HG03039 (cell line): ENCODE measurements around the gene KIF5C.

Experiments
- ATAC-seq: cut with Tn5 transposase; IDR thresholded peaks from one replicate; pipeline ENCODE4 v1.9.1; 2021; ENCODE audit warnings: mild to moderate bottlenecking, moderate library complexity; ENCODE audit not compliant: unreplicated experiment

The KIF5C gene

GRCh38 chr2:148922776-148923475 is 47.9 kb downstream of the KIF5C start:
- ATAC-seq: no peak

DNA sequence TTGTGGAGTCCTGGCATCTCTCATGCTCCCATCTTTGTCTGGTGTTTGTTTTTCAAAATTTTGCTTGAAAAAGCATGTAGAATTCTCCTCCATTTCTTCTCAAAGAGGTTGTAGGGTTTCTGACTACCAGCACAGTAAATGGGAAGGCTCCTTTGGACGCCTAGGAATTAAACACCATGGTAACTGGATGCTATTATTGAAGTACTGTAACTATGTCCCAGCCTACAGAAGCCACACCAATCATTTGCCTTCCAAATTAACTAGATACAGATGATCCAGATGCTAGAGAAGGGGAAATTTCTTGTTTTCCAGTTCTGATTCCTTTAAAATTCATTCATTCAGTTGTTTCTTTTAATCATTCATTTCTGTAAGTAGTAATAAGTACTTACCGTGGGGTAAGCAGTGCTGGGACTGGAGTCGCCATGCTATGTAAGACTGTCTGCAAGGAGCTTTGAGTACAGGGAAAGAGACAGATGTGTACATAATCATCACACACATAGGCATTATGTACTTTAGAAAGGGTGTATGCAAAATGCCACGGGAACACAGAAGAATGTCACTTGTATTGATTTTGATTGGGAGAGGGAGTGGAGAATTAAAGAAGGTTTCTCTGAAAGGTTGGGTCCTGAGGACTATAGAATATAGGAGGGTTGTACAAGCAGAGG is 49.6 kb downstream of the KIF5C start:
- ATAC-seq: no peak

GRCh38 chr2:148926291-148926961 is 51.4 kb downstream of the KIF5C start:
- peak; percentile 70 for ATAC-seq

DNA sequence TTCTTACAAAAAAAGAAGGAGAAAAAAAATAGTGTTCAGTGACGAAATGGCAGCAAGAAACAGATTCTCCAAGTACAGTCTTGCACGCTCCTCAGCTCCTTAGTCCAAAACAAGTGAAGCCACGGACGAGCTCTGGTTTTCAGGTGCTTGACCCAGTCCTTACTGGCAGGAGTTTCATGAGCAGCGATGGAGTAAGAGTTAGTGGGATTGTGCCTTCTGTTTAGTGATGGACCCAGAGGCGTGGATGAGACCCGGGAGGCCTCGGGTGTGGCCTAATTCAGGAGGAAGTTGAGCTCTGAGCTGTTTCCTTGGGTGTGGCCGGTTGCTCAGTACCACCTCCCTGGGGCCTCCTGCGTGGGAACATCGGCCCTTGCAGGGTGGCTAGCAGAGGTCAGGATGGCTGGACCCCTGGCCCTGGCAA is 52.0 kb downstream of the KIF5C start:
- peak; percentile 72 for ATAC-seq

DNA sequence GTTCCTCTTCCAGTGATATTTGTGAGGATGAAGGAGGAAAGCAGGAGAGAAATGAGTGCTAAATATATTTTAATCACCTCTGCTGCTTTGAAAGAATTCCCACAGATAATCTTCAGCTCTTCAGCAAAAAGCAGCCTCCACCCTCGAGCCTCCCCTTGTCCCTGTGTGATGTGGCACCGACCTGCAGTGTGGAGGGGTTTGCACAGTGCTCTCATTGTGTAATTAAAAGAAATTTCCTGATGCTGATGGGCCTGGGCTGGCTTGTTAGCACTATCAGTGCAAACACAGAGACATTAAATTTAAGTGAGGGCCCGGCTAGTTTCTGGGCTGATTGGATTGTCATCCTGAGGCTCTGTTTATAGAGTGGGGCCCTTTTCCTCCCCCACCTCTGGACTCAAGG is 53.4 kb downstream of the KIF5C start:
- ATAC-seq: no peak

DNA sequence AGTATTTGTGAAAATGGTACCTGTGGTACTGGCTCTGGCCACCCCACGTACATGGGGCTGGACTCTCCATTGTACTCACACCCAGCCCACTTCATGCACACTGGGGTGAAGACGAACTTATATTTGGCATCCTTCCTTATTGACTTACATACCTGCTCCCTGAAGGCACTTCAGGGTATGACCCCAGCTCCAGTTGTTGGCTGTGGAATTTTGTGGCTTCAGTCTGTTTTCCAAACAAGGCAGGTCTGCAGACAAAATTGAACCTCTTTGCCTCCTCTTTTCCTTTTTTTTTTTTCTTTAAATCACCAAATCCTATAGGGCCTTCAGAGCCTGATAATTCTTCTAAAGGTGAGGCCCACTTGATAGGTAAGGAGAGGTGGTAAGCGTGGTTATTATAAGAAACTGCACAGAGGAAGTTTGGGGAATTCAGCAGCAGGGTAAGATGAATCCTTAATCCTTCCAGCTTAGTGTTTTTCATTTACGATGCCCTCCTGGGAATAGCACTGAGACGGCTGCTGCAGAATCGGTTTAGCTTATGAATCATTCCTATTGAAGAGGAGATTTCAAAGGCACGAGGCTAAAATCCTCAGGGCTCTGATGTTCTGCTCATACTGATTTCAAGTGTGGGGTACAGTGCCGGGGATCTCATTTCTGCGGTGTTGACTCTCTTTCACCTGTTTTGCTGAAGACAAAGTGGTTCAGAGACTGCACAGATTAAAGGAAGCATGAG is 55.2 kb downstream of the KIF5C start:
- no peak for ATAC-seq

DNA sequence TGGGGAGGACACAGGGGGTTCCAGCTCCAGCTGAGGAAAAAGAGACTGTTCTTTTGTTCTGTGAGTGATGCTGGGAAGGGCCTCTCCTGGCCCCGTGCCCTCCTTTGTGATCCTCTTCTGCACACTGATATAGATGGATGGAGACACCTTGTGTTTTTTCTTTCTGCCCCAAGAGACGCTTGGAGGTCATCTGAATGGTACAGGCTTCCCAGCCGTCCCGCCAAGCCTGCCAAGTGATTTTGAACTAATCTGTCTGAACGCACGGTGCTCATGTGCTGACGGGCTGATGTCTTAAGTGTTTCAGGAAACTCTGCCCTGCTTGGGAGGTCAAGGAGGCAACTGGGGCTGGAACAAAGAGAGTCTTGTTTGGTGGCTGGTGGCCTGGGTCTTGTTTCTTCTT is 57.5 kb downstream of the KIF5C start:
- no peak for ATAC-seq

GRCh38 chr2:148933456-148933855 is 58.4 kb downstream of the KIF5C start:
- ATAC-seq: no peak

GRCh38 chr2:148935791-148936190 is 60.8 kb downstream of the KIF5C start:
- ATAC-seq: no peak

DNA sequence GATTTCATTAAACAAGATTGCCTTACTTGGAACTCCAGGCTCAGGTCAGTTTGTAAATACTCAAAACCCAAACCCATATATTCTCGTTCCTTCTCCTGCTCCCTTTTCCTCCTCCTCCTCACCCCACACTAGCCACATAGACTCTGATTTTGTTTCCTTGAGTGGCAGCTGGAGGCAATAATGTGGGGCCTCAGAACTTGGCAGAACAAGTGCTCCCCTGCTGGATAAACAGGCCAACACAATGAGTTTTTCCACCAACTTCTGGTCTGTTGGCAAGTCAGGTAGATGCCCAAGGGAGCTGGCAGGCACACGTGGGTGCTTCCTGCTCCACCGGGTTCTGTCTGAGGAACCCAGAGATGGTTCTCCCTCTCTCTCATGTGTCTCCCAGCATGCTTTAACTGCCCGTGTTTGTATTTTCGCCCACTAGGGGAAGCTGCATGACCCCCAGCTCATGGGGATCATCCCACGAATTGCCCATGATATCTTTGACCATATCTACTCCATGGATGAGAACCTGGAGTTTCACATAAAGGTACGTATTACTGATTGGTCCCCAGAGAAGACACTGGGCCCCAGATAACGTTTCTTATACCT is 61.9 kb downstream of the KIF5C start:
- no peak for ATAC-seq

DNA sequence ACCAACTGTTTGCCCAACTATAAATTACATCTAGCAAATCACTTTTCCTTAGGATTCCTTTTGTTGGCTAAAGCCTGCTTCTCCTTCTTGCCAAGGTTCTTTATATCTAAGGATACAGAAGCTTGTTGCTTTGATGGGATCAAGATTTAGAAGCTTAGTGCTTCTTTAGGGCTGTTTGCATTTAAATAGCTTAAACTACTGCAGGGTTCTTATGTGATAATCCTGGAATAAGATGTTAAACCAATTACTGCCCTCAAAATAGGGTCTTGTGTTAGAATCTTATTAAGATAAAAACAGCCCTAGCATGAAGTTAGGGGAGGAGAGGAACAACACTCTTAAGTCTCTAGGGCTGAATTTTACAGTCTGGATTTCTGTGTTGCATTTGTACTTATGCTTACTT is 64.2 kb downstream of the KIF5C start:
- no peak for ATAC-seq

- no peak for ATAC-seq
These were observed 68.1 kb downstream of the KIF5C start for GRCh38 chr2:148943097-148943496.

- ATAC-seq: no peak
These were observed 69.5 kb downstream of the KIF5C start for GRCh38 chr2:148944536-148944935.

- ATAC-seq: no peak
These were observed 72.3 kb downstream of the KIF5C start for GRCh38 chr2:148947299-148947698.

GRCh38 chr2:148948868-148949267 is 73.8 kb downstream of the KIF5C start:
- ATAC-seq: no peak

GRCh38 chr2:148949348-148949747 is 74.3 kb downstream of the KIF5C start:
- no peak for ATAC-seq

GRCh38 chr2:148952621-148953020 is 77.6 kb downstream of the KIF5C start:
- no peak for ATAC-seq

DNA sequence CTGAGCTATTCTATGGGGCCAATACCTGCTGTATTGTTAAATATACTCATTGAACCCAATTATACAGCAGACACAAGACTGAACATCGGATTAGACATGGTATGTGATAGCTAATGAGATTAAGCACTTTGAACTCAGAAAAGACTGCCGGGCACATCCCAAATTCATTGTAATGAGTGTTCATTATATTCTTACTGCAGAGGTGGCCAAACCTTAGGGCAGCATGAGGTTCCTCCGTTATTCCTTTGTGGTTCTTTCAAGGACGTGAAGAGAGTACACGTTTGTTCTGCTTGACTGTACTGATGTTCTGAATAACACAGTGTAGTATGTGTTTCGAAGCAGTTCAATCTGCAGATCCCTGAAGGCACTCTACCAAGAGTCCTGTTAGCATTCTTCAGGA is 78.4 kb downstream of the KIF5C start:
- ATAC-seq: no peak

DNA sequence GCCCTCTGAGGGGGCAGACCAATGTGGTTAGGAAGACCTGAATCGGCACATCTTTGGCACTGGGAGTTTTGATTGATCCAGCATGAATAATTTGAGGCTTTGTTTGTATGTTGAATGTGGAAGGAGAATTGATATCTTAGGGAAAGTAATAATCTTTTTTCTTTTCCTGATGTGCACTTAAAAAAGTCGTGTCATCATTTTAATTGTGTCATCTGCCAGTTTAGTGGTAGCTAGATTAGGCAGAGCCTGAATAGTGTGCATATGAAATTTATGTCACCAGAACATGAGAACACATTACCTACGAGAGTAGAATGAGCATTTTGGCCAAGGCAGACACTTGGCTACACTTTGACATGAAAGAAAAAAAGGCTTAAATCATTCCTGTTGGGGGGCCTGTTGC is 79.5 kb downstream of the KIF5C start:
- no peak for ATAC-seq

DNA sequence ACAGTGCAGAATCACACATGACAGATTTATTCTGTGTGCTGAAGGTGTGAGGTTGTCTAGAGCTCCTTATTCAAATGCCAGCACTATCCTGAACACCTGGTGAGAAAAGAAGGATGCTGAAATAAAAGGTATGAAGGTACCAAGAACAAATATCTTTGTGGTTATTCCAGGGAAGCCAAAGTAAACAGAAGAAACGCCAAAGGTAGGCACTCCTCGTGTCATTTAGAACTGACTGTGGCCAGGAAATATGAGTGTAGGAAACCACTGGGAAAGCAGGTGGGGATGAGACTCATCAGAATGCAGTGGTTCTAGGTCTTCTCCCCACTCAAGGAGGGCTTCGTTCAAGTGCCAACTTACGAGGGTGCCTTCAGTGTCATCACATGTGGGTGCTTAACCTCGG is 80.8 kb downstream of the KIF5C start:
- no peak for ATAC-seq

DNA sequence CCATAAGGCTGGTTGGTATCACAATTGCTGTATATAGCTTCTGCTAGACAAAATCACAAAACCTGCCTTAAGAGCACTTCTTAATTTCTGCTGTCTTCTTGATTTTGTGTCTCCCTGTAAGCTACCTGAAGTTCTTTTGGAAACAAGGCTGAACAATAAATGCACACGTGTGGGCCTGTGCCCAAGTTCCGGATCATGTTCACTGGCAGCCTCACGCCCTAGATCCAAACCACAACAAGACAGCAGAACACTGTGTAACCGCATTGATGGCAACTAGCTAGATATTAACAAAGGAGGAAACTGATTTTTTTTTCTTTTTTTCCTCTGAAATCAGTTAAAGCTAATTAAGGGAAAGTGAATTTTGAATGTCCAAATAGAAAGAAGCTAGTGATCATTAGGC is 82.0 kb downstream of the KIF5C start:
- ATAC-seq: no peak
